ENCODE data around the gene CAPZA2.
"Not testable (repeated sequence)": the region's sequence is repeated elsewhere in the genome, so short reads cannot be mapped to it uniquely, and the experiment has no call there.

CAPZA2 gene

DNA sequence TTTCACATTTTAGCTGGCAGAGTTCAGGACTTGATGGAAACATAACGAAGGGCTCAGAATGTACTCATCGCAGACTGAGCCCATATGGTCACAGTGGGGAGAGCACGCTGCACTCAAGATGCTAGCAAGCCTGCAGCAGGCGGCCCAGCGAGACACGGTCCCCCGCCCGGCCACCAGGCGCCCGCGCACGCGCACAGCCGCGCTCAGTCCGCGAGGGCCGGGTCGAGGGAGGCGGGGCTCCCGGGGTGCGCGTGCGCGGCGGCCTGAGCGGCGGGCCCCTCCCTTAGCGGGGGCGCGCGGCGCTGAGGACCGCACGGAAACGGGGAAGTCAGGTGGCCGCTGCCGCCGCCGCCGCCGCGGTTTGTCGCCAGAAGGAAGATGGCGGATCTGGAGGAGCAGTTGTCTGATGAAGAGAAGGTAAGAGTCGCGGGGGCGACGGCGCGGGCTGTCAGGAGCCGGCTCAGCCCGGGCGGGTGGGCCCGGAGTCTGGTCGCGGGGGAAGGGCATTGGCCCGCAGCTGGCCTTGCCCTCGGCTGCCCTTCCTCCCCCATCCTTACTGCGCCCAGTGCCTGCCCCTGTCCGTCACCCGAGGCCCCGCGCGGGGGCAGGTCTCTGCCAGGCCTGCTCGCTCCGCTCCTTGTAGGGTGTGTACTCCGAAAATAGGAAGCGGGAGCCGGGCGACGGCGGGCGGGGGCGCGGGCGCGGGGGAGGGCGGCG, at the start of gene CAPZA2:
Gene CAPZA2, plus strand, starts transcription at position 354 of the 717 bp plus-strand sequence. Its CDS starts 25 bp downstream, at position 379.
- TF ChIP-seq CTCF (IDR thresholded peaks at IDR 0.05; ENCODE audit: low read depth, low read length, missing control alignments) = peak; percentile 38
- peak within 1 kb of the TSS; percentile 84 for H3K4me3 ChIP-seq (ENCODE audit: low read depth, low read length)
- peak; percentile 60 for DNase-seq (ENCODE audit: low read depth)

DNA sequence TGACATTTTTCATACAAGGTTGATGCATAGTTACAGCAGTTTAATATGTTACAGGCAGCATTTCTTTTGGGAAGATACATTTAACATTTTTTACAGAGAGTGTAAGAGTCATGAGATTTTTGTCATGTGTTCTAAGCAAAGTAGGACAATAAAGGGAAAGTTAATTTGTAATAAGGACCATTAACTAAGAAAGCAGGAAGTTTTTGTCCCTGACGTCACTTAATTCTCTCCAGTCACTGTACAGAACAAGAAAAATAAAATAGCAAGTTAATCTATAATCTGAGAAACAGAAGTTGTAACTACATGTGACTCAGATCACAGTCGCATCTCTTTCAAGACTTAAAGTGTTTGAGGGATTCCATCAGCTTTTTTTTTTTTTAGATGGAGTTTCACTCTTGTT, 49.5 kb upstream of the CAPZA2 start:
- no peak for DNase-seq (ENCODE audit: low read depth)
- no peak overlapping the region for H3K4me3 ChIP-seq (ENCODE audit: low read depth, low read length)
- TF ChIP-seq CTCF (IDR thresholded peaks at IDR 0.05; ENCODE audit: low read depth, low read length, missing control alignments) = no peak

GRCh38 chr7:116813371-116813770, 49.0 kb upstream of the CAPZA2 start:
- not testable (repeated sequence) for H3K4me3 ChIP-seq (ENCODE audit: low read depth, low read length); DNase-seq (ENCODE audit: low read depth)

DNA sequence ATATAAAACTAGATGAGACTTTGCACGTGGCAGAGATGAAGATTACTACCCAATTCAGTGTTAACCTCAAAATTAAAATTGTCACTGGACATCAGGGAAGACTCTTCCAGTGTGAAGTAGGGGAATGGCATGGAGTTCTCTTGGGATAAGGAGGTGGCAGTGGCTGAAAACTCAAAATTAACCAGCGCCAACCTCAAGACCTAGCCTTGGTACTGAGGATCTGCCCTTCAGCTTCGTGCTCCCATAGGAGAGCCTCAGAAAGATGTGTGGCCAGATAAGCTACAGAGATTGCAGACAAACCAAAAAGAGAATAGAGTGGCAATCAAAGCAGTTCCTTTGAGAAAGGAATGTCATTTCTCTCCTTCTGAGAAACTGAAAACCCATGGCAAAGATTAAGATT, 47.3 kb upstream of the CAPZA2 start:
- no peak for DNase-seq (ENCODE audit: low read depth)
- no peak overlapping the region for H3K4me3 ChIP-seq (ENCODE audit: low read depth, low read length)
- TF ChIP-seq CTCF (IDR thresholded peaks at IDR 0.05; ENCODE audit: low read depth, low read length, missing control alignments) = no peak

- no peak overlapping the region for H3K4me3 ChIP-seq (ENCODE audit: low read depth, low read length)
- DNase-seq (ENCODE audit: low read depth) = no peak
- TF ChIP-seq CTCF (IDR thresholded peaks at IDR 0.05; ENCODE audit: low read depth, low read length, missing control alignments) = no peak
Measured at GRCh38 chr7:116820149-116820548, 42.2 kb upstream of the CAPZA2 start.

- not testable (repeated sequence) for H3K4me3 ChIP-seq (ENCODE audit: low read depth, low read length); DNase-seq (ENCODE audit: low read depth)
Measured at GRCh38 chr7:116821647-116822046, 40.7 kb upstream of the CAPZA2 start.

DNA sequence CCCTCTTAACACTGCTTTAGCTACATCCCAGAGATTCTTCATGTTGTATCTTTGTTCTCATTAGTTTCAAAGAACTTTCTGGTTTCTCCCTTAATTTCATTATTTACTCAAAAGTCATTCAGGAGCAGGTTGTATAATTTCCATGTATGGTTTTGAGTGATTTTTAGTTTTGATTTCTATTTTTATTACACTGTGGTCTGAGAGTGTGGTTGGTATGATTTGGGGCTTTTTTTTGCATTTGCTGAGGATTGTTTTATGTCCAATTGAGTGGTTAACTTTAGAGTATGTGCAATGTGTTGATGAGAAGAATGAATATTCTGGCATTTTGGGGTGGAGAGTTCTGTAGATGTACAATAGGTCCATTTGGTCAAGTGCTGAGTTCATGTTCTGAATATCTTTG, 37.9 kb upstream of the CAPZA2 start:
- no peak for TF ChIP-seq CTCF (IDR thresholded peaks at IDR 0.05; ENCODE audit: low read depth, low read length, missing control alignments)
- H3K4me3 ChIP-seq (ENCODE audit: low read depth, low read length) = no peak overlapping the region
- DNase-seq (ENCODE audit: low read depth) = no peak

GRCh38 chr7:116828281-116828680, 34.1 kb upstream of the CAPZA2 start:
- TF ChIP-seq CTCF (IDR thresholded peaks at IDR 0.05; ENCODE audit: low read depth, low read length, missing control alignments) = no peak
- H3K4me3 ChIP-seq (ENCODE audit: low read depth, low read length) = no peak overlapping the region
- no peak for DNase-seq (ENCODE audit: low read depth)
